Gastroesophageal sphincter (tissue), 4 donors: ENCODE data around the gene ZNF106. TPM values are rescaled to one million over a fixed set of nuclear protein-coding genes. Genes with fewer than 3 reads are reported as not detected.

Experiments
- ATAC-seq: fragments of 150-250 bp; one replicate; pipeline ENCODE4 v1.9.1; 2016; ENCODE audit warnings: mild to moderate bottlenecking, moderate library complexity
- H3K27ac ChIP-seq, 4 donors: fragments of 200-600 bp; sonication (generic) in 3 of 4; 1 replicate in 3 of 4; 2 replicates in 1 of 4; pipeline ENCODE4 v1.5.1; 2016 to 2019
- H3K27me3 ChIP-seq: fragments of 200-600 bp; sonication (generic); one replicate; pipeline ENCODE4 v1.5.1; 2019
- H3K36me3 ChIP-seq, 2 donors: fragments of 200-600 bp; sonication (generic); one replicate each; pipeline ENCODE4 v1.5.1; 2019; ENCODE audit warnings: control low read depth in 1 of 2
- H3K4me1 ChIP-seq, 3 donors: fragments of 200-600 bp; sonication (generic); 1 replicate in 2 of 3; 2 replicates in 1 of 3; pipeline ENCODE4 v1.5.1; 2016 to 2019; ENCODE audit warnings: control low read depth in 2 of 3
- H3K4me3 ChIP-seq, 2 donors: fragments of 200-600 bp; sonication (generic); one replicate each; pipeline ENCODE4 v1.5.1; 2019; ENCODE audit warnings: mild to moderate bottlenecking in 1 of 2, moderate library complexity in 1 of 2
- H3K9me3 ChIP-seq, 3 donors: fragments of 200-600 bp; sonication (generic); one replicate each; pipeline ENCODE4 v1.5.1; 2017 to 2019; ENCODE audit warnings: control low read depth in 2 of 3
- CTCF ChIP-seq, 4 experiments: fragments of 200-600 bp in 2 of 4; fragments of 450-650 bp in 2 of 4; sonication (generic) in 1 of 4; IDR thresholded peaks; one replicate each; pipeline ENCODE4 v1.5.1; 2017 to 2019; ENCODE audit warnings: antibody characterized with exemption in 4 of 4, mild to moderate bottlenecking in 2 of 4, moderate library complexity in 2 of 4
- EP300 ChIP-seq: sonication (generic); formaldehyde crosslinking; IDR thresholded peaks from one replicate; pipeline ENCODE4 v1.6.1; 2017; ENCODE audit warnings: antibody characterized with exemption, mild to moderate bottlenecking
- POLR2A ChIP-seq, 2 donors: fragments of 450-650 bp; IDR thresholded peaks; one replicate each; pipeline ENCODE4 v1.6.1; 2017; ENCODE audit warnings: antibody characterized with exemption in 2 of 2, mild to moderate bottlenecking in 2 of 2, moderate library complexity in 1 of 2
- POLR2AphosphoS5 ChIP-seq: sonication (generic); formaldehyde crosslinking; IDR thresholded peaks from one replicate; pipeline ENCODE4 v1.6.1; 2017; ENCODE audit warnings: antibody characterized with exemption
- WGBS, 2 donors: methylation state at CpG; one replicate each; pipeline ENCODE4 v1.1.5; 2018; ENCODE audit warnings: low coverage in 1 of 2; 5-methylcytosine and 5-hydroxymethylcytosine counted together
- total RNA-seq, 4 donors: library from RNA; depleted of rRNA; stranded (reverse); fragments of >200 nt; gene quantifications; one replicate each; pipeline ENCODE4 v1.1.0, GENCODE V29; 2016

The ZNF106 gene
- total RNA-seq, 4 donors from 2014 or later = 118 to 592 (median 369) TPM

GRCh38 chr15:42375941-42376340 is 115.0 kb downstream of the ZNF106 start:
- WGBS, 2 donors = 84 to 88% methylated on average over 4 of the region's 4 CpGs
- no peaks in the 10 kb centered on the region for H3K9me3 ChIP-seq

DNA sequence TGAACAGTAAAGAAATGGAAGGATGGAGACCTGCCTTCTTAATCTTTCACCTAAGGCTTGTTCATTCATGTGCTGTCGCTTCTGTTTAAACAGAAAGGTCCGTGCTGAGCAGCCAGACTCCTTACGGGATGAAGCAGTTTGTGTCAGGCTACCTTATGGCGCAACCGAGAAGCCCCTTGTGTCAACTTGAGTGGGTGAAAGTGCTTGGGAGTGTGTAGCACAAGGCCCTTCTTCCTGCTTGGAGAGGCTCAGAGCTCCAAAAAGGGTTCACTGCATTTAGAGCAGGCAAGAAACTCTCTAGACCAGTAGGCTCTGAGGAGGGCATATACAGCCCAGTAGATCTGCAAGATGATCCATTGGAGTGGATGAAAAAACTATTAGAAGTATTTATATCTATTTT is 115.7 kb downstream of the ZNF106 start:
- H3K4me1 ChIP-seq = no peaks in the 10 kb centered on the region
- ATAC-seq = no peak
- H3K9me3 ChIP-seq = no peaks in the 10 kb centered on the region
- no CpG with 5 or more reads among the region's 5 CpGs for WGBS, 2 donors
- H3K4me3 ChIP-seq = no peak overlapping the region
- no peaks in the 10 kb centered on the region for H3K27me3 ChIP-seq
- no peaks in the 10 kb centered on the region for H3K36me3 ChIP-seq
- no peak overlapping the region for H3K27ac ChIP-seq
- TF ChIP-seq CTCF (IDR thresholded peaks at IDR 0.05) (no peak), POLR2AphosphoS5 (no peak), EP300 (no peak), POLR2A (IDR thresholded peaks at IDR 0.05) (no peak)

More at GRCh38 chr15:42375941-42376340, 115.0 kb downstream of the ZNF106 start:
- no peaks in the 10 kb centered on the region for H3K36me3 ChIP-seq
- H3K27me3 ChIP-seq = no peaks in the 10 kb centered on the region
- no peak overlapping the region for H3K27ac ChIP-seq
- ATAC-seq = no peak
- TF ChIP-seq CTCF (IDR thresholded peaks at IDR 0.05) (no peak), POLR2AphosphoS5 (no peak), POLR2A (IDR thresholded peaks at IDR 0.05) (no peak), EP300 (no peak)
- no peak overlapping the region for H3K4me3 ChIP-seq
- no peaks in the 10 kb centered on the region for H3K4me1 ChIP-seq

- no peak for ATAC-seq
- no peaks in the 10 kb centered on the region for H3K4me1 ChIP-seq
- H3K27me3 ChIP-seq = no peaks in the 10 kb centered on the region
- no peak overlapping the region for H3K4me3 ChIP-seq
- no peaks in the 10 kb centered on the region for H3K36me3 ChIP-seq
- TF ChIP-seq POLR2A (IDR thresholded peaks at IDR 0.05) (no peak), CTCF (IDR thresholded peaks at IDR 0.05) (no peak), EP300 (no peak), POLR2AphosphoS5 (no peak)
- no peak overlapping the region for H3K27ac ChIP-seq
- 91% methylated on average over 1 of the region's 1 CpG; no CpG with 5 or more reads in 1 of the 2 donors for WGBS, 2 donors
- no peaks in the 10 kb centered on the region for H3K9me3 ChIP-seq
Measured at GRCh38 chr15:42374810-42375209, 116.1 kb downstream of the ZNF106 start.

DNA sequence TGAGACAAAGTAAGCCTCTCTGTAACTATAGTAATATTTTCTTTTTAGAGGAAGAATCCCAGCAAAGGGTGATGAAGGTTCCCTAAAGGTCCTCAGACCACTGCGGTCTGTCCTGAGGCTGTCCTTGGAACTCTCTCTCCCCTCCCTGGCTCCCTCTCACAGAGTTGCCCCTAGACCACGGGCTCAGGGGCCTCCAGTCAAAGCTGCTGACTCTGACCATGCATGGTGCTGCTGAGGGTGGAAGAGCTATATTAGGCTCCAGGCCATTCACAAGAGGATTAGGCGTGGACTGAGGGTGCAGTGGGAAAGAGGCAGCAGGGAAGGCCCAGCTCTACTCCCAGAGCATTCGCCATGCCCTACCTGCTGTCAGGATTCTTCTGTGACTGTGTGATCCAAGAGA is 117.0 kb downstream of the ZNF106 start:
- no peak overlapping the region for H3K4me3 ChIP-seq
- TF ChIP-seq CTCF (IDR thresholded peaks at IDR 0.05) = no peak
- 100% methylated on average over 1 of the region's 4 CpGs; no CpG with 5 or more reads in 1 of the 2 donors for WGBS, 2 donors
- H3K27me3 ChIP-seq = no peaks in the 10 kb centered on the region
- H3K9me3 ChIP-seq = no peaks in the 10 kb centered on the region
- no peaks in the 10 kb centered on the region for H3K36me3 ChIP-seq
- no peak for ATAC-seq
- H3K4me1 ChIP-seq = no peaks in the 10 kb centered on the region
- no peak overlapping the region for H3K27ac ChIP-seq

DNA sequence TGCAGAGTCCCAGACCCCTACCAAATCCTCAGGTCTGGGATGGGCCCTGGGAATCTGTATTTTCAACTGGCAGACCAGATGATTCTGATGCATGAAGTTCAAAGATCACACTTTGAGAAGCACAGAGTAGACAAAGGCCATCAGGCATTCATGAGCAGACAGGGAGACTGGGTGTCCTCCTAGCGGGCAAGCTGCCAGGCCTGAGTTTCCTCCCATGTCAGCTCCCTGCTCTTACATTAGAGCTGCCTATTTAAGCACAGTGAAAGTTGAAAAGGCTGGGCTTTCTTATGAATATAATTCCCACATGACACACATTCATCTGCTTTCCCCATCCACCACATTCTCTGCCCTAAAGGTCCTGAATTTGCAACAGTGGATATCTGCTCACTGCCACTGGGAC is 117.7 kb downstream of the ZNF106 start:
- Histone ChIP-seq H3K9me3 (no peaks in the 10 kb centered on the region), H3K4me3 (no peak overlapping the region), H3K36me3 (no peaks in the 10 kb centered on the region), H3K27me3 (no peaks in the 10 kb centered on the region), H3K4me1 (no peaks in the 10 kb centered on the region), H3K27ac (no peak overlapping the region)
- ATAC-seq = no peak
- 67% methylated on average over 1 of the region's 1 CpG; no CpG with 5 or more reads in 1 of the 2 donors for WGBS, 2 donors
- TF ChIP-seq CTCF (IDR thresholded peaks at IDR 0.05) (no peak), POLR2AphosphoS5 (no peak), EP300 (no peak), POLR2A (IDR thresholded peaks at IDR 0.05) (no peak)
